Measurements from ENCODE around the gene CFAP43. TPM values are rescaled to one million over a fixed set of nuclear protein-coding genes. Genes with fewer than 3 reads are reported as not detected.
A peak's percentile ranks its signal among the peaks of the same experiment; 100 is the strongest.

Gene CFAP43
- total RNA-seq, result 1 to 10 TPM in 6 of 9 donors, under 1 TPM in 3; 0.28 to 2.3 (median 1.2) TPM
- polyA plus RNA-seq, result 1 to 10 TPM in 2 of 3 donors, under 1 TPM in 1; 0.70 to 4.2 (median 2.3) TPM
- long read RNA-seq, donor 1, result 0 reads
- long read RNA-seq, donor 2, result 0 reads
- long read RNA-seq, donor 3, result 0 reads
- long read RNA-seq, donor 4, result 0 reads
- long read RNA-seq, donor 5, partial matches to known transcripts, result 0 of 1 reads
- long read RNA-seq, donor 5, other reads (novel, unspliced or antisense), result 1 of 1 reads
- long read RNA-seq, donor 6, partial matches to known transcripts, result 1 of 1 reads
- long read RNA-seq, donor 6, other reads (novel, unspliced or antisense), result 0 of 1 reads
- long read RNA-seq, donor 7, partial matches to known transcripts, result 256 of 256 reads
- long read RNA-seq, donor 7, other reads (novel, unspliced or antisense), result 0 of 256 reads
- long read RNA-seq, donor 8, result 0 reads
- long read RNA-seq, donor 9, result 0 reads
- long read RNA-seq, donor 10, result 0 reads

GRCh38 chr10:104231784-104232612 lies at the start of gene CFAP43:
Gene CFAP43 (minus strand): TSS chr10:104232364. CDS start chr10:104232246, 118 bp downstream.
- Histone ChIP-seq H3K9me3 (replicated peaks in 1 of 3) (no peaks in the 10 kb centered on the region), H3K36me3 (replicated peaks in 1 of 2) (no peaks in the 10 kb centered on the region), H3K4me1 (replicated peaks in 1 of 2) (no peaks in the 10 kb centered on the region), H3K27ac (peak within 1 kb of the TSS in 1 of 5 donors; percentile 46), H3K4me3 (peak within 1 kb of the TSS; percentile 27 to 86 (median 60)), H3K27me3 (no peaks in the 10 kb centered on the region)
- WGBS, 4 donors, result 0 to 1% (median 0%) methylated on average over 49 to 60 of the region's 60 CpGs
- intact Hi-C loops (cut with DNase I), result no loop called here
- no peak for TF ChIP-seq POLR2A (IDR thresholded peaks at IDR 0.05)
- TF ChIP-seq, protein P1, sequence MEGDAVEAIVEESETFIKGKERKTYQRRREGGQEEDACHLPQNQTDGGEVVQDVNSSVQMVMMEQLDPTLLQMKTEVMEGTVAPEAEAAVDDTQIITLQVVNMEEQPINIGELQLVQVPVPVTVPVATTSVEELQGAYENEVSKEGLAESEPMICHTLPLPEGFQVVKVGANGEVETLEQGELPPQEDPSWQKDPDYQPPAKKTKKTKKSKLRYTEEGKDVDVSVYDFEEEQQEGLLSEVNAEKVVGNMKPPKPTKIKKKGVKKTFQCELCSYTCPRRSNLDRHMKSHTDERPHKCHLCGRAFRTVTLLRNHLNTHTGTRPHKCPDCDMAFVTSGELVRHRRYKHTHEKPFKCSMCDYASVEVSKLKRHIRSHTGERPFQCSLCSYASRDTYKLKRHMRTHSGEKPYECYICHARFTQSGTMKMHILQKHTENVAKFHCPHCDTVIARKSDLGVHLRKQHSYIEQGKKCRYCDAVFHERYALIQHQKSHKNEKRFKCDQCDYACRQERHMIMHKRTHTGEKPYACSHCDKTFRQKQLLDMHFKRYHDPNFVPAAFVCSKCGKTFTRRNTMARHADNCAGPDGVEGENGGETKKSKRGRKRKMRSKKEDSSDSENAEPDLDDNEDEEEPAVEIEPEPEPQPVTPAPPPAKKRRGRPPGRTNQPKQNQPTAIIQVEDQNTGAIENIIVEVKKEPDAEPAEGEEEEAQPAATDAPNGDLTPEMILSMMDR (IDR thresholded peaks at IDR 0.05), result no peak
- DNase-seq, result peak; percentile 98 to 100 (median 99)

GRCh38 chr10:104281694-104282093 lies 49.5 kb upstream of the CFAP43 start:
- TF ChIP-seq, protein P1 (IDR thresholded peaks at IDR 0.05), result no peak
- TF ChIP-seq POLR2A (IDR thresholded peaks at IDR 0.05), result no peak
- DNase-seq, result no peak
- 78 to 85% (median 82%) methylated on average over 3 of the region's 3 CpGs for WGBS, 4 donors
- Histone ChIP-seq H3K9me3 (replicated peaks in 1 of 3) (no peaks in the 10 kb centered on the region), H3K27me3 (no peaks in the 10 kb centered on the region), H3K27ac (no peak overlapping the region), H3K4me1 (replicated peaks in 1 of 2) (no peaks in the 10 kb centered on the region), H3K4me3 (no peak overlapping the region), H3K36me3 (replicated peaks in 1 of 2) (no peaks in the 10 kb centered on the region)
- intact Hi-C loops (cut with DNase I), result no loop called here

DNA sequence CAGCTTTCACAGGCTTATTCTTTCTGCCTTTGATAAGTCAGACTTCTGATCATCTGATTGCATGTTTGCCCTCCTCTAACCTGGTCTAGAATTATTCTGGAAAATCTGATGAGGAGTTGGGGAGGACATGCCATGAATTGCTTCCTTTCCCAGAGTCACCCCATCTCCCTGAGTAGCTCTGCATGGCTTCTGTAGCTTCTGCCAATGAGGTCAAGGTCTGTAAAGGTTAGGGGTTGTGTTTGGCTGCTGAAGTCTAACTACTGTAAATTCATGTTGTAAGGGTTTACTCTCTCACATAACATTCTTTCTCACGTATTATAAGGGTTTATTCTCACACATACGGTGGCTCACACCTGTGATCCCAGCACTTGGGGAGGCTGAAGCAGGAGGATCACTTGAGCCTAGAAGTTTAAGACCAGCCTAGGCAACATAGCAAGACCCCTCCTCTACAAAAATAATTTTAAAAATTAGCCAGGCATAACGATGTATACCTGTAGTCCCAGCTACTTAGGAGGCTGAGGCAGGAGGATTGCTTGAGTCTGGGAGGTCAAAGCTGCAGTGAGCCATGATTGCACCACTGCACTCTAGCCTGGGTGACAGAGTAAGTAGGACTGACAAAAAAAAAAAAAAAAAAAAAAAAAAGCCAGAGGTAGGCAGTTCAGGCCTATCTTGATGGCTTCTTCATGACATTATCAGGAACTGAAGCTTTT lies 47.5 kb upstream of the CFAP43 start:
- WGBS, 4 donors, result 86 to 93% (median 91%) methylated on average over 3 of the region's 3 CpGs

More for the DNA sequence above, 47.5 kb upstream of the CFAP43 start:
- Histone ChIP-seq H3K9me3 (replicated peaks in 1 of 3) (no peaks in the 10 kb centered on the region), H3K27ac (no peak overlapping the region), H3K4me3 (no peak overlapping the region), H3K27me3 (peaks cover 4% of the 10 kb centered on the region), H3K4me1 (replicated peaks in 1 of 2) (no peaks in the 10 kb centered on the region), H3K36me3 (replicated peaks in 1 of 2) (no peaks in the 10 kb centered on the region)
- TF ChIP-seq, protein P1 (IDR thresholded peaks at IDR 0.05), result no peak
- TF ChIP-seq POLR2A (IDR thresholded peaks at IDR 0.05), result no peak
- intact Hi-C loops (cut with DNase I), result no loop called here
- DNase-seq, result no peak

All from adrenal gland (tissue), 19 donors.